GM18858 (cell line): ENCODE data around the gene HRH1.
"Not testable (repeated sequence)": the region's sequence is repeated elsewhere in the genome, so short reads cannot be mapped to it uniquely, and the experiment has no call there.

Source experiments
- ATAC-seq: cut with Tn5 transposase; IDR thresholded peaks from one replicate; pipeline ENCODE4 v1.9.1; 2021; ENCODE audit not compliant: unreplicated experiment

Gene HRH1, protein sequence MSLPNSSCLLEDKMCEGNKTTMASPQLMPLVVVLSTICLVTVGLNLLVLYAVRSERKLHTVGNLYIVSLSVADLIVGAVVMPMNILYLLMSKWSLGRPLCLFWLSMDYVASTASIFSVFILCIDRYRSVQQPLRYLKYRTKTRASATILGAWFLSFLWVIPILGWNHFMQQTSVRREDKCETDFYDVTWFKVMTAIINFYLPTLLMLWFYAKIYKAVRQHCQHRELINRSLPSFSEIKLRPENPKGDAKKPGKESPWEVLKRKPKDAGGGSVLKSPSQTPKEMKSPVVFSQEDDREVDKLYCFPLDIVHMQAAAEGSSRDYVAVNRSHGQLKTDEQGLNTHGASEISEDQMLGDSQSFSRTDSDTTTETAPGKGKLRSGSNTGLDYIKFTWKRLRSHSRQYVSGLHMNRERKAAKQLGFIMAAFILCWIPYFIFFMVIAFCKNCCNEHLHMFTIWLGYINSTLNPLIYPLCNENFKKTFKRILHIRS

DNA sequence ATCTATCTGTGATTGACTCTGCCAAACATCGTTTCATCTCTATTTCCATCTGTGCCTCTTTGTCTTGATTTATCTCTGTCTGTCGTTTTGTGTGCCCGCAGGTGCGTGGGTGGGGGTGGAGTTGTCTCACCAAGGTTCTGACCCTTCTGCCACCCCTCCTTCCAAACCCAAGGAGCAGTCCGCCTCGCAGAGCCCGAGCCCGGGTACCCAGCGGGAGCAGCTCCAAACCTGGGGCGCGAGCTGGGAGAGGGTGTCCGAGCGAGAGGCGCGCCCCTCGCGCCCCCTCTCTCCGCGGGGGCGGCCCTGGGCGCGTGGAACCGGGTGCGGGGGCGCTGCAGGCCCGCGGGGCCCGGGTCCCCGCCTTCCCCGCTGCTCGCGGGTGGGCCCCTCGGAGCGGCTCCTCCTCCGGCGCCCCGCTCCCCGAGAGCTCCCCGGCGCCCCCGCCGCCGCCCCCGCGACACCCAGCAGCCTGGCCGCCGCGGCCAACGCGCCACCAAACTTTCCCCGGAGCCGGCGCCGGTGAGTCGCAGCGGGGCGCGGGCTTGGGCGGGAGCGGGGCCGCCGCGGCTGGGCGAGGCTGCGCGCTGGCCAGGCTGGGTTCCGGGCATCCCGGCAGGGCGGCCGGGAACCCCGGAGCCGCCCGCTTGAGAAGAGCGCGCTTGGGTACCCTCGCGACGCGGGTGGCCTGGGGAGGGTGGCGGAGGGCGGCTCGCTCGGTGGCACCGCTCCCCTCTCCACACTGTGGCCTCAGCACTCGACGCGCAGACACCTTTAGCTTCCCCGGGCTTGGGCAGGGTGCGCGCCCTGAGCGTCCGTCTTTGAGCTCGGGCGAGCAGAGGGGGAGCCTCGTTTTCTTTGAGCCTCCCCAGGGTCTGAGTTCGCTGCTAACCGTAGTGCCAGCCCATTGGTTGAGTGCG is at the start of gene HRH1:
Gene HRH1 (plus strand): TSS at position 458 of the 917 bp plus-strand sequence. CDS start 104,545 bp downstream, outside the sequence.
- no peak for ATAC-seq

DNA sequence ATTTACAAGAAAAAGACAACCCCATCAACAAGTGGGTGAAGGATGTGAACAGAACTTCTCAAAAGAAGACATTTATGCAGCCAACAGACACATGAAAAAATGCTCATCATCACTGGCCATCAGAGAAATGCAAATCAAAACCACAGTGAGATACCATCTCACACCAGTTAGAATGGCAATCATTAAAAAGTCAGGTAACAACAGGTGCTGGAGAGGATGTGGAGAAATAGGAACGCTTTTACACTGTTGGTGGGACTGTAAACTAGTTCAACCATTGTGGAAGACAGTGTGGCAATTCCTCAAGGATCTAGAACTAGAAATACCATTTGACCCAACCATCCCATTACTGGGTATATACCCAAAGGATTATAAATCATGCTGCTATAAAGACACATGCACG is 41.0 kb upstream of the HRH1 start:
- ATAC-seq: not testable (repeated sequence)

DNA sequence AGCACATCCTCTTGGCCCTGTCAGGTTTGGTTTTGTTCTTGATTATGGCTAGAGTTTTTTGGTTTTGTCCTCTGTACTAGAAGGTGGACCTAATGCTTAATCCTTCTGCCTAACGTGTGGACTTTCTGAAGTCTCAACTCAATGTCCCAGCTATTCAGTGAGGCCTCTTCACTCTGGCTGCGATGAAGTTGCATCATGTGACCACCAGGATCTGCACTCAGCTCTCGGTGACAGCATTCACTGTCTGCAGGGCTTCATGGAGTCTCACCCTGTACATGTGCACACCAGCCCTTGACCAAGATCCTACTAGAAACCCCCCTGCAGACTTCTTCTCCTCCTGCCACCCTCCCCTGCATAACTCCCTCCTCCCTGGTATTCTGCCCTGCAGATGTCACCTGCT is 38.7 kb upstream of the HRH1 start:
- ATAC-seq: no peak

DNA sequence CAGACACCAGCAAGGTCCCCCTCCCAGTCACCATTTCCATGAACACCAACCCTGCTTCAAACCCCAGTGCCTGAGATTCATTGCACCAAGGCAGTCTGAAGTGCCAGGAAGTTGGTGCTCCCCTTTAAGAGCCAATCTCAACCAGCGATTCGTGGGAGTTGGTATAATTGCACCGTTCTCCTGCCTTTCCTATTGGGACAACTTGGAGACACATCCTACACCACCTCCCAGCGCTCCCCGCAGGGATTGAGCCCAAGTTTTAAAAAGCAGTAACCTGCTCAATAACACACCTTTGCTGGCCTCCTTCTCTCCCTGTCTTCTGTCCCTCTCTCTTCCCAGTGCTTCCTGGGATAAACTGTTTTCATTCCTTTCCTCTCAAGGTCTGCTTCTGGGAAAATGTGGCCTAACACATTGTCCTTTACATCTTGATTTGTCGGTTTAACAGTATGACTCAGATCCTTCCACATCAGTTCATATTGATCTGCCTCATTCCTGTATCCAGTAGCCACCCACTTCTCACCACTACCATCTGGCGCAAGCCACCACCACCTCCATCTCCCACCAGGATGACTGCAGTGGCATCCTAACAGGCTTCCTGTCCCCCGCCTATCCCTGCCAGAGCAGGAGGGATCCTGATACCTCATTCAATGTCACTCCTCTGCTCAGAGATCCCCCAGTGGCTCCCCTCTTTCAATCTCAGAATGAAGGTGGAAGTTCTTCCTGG is 37.8 kb upstream of the HRH1 start:
- ATAC-seq: no peak

DNA sequence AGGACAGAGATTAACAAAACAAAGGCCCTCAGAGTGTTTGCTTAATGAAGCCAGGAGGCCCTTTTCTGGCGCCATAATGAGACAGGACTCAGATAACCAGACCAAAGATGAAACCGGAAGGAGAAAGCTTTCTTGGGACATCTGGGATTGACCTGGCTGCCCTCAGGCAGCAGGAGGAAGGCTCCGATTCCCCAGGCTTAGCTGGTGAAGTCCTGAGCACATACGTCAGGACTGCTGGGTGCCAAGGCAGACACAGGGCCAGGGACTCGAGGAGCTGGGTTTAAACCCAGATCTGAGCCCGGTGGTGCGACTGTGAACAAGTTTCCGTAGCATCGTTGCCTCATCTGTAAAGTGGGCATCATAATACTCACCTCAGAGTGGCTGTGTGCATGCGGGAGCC is 36.7 kb upstream of the HRH1 start:
- ATAC-seq: no peak

DNA sequence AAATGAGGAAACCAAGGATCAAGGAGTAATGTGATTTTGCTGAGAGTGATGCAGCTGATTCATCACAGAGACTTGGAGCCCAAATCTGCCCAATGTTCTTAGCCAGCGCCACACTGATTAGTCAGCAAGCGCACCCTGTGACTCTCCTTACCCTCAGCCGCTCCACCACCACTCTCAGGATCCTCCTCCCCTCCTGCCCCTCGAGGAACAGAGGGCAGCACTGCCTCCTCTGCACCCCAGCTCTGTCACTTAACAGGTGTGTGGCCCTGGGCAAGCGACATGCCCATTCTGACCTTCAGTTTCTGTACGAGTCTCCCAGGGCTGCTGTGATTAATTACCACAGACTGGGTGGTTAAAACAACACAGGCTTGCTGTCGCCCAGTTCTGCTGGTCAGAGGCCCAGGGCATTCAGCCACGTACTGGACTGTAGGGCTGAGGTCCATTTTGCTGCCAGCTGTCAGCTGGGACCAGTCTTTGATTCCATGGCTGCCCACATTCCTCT is 36.1 kb upstream of the HRH1 start:
- no peak for ATAC-seq

DNA sequence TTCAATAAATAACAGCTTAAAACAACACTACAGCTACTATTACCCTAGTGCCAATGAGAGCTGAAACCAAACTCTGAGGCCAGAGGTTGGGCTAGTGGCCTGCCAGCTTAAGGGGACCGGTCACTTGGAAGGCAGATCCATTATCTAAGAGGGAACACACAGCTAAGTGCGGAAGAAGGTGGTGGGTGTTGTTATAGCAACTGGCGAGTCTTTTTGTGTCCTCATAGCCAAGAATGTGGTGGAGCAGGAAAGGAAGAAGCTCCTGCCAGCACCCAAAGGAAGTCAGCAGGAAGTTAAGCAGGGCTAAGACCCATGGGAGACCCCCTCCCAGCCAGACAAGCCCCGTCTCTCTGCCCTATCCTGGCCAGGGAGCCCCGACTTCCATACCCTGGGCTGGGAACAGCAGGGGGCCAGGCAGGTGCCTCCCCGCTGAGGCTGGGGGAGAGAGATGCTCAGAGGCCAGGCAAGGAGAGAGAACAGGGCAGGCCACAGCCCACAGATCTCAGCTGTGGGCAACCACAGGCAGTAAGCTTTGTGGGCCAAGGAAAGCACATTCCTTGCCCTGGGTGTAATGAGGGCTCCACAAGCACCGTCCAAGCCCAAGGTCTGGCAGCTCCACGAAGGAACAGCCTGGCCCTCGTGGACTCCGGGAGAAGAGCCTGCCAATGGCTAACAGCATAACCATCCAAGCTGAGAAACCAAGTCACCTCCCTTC is 34.0 kb upstream of the HRH1 start:
- no peak for ATAC-seq

DNA sequence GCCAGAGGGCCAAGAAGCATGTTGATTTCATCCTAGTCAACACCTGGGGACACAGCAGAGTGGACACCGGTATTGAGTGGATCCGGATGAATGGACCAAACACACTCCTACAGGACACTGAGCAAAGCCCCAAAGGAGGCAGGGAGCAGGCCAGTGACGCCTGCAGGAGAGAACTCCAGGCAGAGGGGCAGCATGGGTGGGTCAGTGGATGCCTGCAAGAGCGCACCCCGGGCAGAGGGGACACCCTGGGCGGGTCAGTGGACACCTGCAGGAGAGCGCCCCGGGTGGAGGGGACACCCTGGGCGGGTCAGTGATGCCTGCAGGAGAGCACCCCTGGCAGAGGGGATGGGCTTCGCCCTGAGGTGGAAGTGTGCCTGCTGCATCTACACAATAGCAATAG is 27.6 kb upstream of the HRH1 start:
- no peak for ATAC-seq

DNA sequence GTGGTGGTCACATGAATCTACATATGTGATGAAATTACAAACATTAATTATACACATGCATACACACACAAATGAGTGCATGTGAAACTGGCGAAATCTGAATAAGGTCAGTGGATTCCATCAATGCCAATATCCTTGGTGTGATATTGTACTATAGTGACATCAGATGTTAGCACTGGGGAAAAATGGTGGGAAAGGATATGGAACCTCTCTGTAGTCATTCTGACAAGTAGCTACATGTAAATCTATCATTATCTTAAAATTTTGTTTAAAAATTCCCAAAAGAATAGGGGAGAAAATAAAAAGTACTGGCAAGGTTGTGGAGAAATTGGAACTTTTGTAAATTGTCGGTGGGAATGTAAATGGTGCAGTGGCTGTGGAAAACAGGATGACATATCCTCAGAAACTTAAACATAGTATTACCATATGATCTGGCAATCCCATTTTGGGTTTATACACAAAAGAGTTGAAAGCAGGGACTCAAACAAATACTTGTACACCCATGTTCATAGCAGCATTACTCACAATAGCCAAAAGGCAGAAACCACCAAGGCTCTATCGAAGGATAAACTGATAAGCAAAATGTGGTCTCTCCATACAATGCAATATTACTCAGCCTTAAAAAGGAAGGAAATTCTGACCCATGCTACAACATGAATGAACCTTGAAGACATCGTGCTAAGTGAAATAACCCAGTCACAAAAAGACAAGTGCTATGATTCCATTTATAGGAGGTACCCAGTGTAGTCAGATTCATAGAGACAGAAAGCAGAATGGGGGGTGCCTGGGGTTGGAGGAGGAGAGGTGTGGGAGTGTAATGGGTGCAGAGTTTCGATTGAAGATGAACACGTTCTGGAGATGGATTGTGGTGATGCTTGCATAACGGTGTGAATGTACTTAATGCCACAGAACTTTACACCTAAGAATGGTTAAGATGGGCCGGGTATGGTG is 25.3 kb upstream of the HRH1 start:
- no peak for ATAC-seq

DNA sequence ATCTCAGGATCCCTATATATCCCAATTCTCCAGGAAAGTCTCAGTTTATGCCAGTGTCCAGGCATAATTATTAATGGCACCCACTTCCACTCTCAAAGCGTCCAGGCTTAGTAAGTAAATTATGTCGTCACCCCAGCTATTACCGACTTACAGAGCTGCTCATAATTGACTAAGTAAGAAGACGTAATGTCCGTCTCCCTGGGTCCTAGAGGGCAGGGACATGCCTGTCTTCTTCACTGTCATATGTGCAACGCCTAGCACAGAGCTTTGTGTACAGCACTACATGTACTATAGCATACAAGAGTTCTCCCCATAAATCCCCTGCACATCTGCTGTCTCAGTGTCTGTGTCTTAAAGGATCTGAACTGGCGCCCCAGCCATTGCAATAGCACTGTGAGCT is 23.9 kb upstream of the HRH1 start:
- no peak for ATAC-seq

DNA sequence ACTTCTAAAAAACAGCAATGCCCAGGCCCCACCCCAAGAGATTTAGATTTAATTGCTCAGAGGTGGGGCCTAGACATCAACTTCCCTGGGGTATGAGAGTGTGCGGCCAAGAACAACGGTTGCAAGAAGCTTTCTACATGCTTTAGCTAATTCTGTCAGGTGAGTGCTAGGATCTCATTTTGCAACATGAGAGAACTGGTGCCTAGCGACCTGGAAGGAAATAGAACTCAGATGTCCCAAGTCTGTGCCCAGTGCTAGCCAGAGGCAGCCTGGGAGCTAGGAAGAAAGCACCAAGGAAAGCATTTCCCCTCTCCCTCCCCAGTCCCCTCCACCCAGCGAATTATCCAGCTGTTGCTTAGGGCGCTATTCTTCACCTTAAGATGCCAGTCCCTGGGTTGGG is 22.9 kb upstream of the HRH1 start:
- no peak for ATAC-seq

DNA sequence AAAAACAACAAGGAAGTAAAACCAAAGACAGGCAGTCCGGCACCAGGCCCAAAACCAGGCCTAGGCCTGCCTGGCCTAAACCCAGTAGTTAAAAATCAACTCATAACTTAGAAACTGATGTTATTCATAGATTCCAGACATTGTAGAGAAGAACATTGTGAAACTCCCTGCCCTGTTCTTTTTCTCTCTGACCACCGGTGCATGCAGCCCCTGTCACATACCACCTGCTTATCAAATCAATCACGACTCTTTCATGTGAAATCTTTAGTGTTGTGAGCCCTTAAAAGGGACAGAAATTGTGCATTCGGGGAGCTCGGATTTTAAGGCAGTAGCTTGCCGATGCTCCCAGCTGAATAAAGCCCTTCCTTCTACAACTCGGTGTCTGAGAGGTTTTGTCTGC is 22.4 kb upstream of the HRH1 start:
- not testable (repeated sequence) for ATAC-seq

DNA sequence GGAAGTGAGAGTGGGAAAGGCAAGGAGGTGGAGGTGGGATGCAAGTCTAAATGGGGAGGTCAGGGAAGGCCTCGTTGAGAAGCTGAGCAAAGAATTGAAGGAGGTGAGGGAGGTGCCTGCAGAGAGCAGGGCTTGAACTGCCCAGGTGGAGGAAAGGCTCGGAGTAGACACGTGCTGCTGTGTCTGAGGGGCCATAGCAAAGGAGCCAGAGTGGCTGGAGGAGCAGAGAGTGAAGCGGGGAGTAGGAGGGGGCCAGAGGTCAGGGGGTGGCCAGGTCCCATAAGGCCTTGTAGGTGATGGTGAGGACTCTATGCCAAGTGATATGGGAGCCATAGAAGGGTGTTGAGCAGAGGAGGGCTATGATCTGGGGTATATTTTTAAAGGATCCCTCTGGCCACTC is 21.4 kb upstream of the HRH1 start:
- no peak for ATAC-seq

DNA sequence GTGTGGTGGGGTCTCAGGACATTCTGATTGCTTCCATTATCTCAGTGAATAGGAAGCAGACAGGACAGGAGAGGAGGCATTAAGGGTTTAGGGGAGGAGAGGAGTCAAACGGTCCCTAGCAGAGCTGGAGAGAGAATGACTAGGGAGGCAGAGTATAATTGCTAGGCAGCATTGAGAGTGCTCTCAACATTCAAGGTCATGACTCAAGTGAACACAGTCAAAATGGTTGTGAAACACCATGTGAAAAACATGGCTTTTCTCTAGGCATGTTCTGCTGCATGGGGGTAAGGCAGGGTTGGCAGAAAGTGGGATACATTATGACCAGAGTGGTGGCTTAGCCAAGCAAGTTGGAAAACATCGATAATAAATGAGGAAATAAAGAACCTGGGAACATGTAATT is 19.5 kb upstream of the HRH1 start:
- ATAC-seq: no peak

DNA sequence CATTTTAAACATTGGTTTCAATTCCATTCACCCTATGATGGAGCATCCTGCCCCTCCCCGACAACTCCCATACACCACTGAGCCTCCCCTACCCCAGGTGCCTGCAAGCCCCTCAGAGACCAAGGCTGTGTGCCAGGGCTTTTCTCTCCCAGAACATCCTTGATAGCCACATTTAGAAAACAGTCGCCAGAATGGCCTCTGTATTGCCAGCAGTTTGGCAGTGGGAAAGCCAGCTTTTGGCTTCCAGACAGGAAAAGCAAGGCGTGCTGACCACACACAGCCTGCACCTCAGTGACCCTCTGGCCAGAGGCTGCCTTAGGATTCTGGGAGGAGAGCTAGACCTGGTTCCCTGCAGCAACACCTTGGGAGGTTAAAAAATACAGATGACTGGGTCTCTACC is 18.2 kb upstream of the HRH1 start:
- ATAC-seq: no peak

DNA sequence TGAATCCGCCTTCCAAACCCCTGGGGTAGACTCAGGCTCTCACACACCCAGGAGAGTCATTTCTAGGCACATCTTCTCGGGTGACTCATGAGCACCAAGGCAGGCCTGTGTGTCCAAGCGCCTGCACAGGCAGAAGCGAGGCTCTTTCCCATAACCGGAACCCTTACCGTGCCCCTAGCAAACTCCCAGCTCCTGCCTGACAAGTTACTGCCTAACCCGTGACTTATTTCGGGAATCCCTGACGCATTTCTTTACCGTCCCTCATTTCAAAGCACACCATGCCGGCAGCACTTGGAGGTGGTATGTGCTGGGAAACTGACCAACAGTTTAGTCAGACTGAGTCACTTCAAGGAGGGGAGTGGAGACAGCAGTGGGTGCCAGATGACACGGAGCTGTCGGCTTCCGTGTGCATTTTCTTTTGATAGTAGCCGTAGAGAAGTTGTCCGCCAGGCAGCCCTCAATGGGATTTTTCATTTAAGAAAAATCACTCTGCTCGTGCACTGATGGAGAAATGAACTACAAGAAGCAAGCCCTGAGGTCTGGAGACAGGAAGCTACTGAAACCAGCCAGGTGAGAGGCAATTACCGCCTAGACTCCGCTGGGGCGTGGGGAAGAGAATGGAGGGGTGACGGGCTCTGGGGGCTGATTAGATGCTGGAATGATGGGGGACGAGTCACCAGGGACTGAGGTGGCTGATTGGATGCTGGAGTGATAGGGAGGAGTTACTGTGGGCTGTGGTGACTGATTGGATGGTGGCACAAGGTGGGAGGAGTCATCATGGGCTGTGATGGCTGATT is 17.3 kb upstream of the HRH1 start:
- ATAC-seq: no peak

DNA sequence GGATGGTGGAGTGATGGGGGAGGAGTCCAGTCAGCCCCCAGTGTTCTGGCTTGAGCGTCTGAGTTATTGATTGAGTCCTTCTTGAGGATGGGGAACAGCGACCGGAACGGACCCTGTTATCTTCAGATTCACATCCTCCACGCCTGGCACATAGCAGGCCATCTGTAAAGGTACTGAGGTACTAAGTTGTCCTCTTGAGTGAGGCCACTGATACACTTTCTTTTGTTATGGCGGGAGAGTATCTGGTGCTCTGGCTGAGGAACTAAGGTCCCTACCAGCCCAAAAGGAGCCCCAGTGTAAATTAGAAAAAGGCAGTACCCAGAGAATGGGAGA is 16.7 kb upstream of the HRH1 start:
- no peak for ATAC-seq

DNA sequence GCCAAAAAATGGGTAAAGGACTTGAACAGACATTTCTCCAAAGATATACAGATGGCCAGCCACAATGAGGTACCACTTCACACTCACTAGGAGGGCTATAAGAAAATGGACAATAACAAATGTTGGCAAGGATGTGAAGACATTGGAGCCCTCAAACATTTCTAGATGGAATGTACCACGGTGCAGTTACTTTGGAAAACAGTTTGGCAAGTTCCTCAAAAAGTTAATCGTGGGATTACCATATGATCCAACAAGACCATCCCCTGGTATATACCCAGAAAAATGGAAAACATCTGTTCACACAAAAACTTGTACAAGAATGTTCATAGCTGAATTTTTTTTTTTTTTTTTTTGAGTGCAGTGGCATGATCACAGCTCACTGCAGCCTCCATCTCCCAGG is 15.9 kb upstream of the HRH1 start:
- ATAC-seq: no peak
